ENCODE results near the gene CISTR.

GRCh38 chr12:53738406-53739213, 13.2 kb downstream of the CISTR start:
- TF ChIP-seq CTCF (conservative IDR thresholded peaks at IDR 0.05; ENCODE audit: low read depth in 2 of 2) (no peak), ETS1 (IDR thresholded peaks at IDR 0.05) (no peak), EZH2phosphoT487 (IDR thresholded peaks at IDR 0.05; ENCODE audit: unreplicated experiment) (no peak), POLR2AphosphoS5 (IDR thresholded peaks at IDR 0.05; ENCODE audit: low read depth) (peak; percentile 60), ZNF462 (CRISPR knock-in tag; IDR thresholded peaks at IDR 0.05) (no peak), REST (IDR thresholded peaks at IDR 0.05; ENCODE audit: unreplicated experiment) (no peak), EZH2 (IDR thresholded peaks at IDR 0.05; ENCODE audit: low read depth, unreplicated experiment) (no peak), ZNF114 (CRISPR knock-in tag; IDR thresholded peaks at IDR 0.05) (no peak), JUNB (IDR thresholded peaks at IDR 0.05; ENCODE audit: unreplicated experiment) (no peak), CREB1 (CRISPR knock-in tag; IDR thresholded peaks at IDR 0.05; ENCODE audit: low read depth) (no peak), STAT1 (IDR thresholded peaks at IDR 0.05; ENCODE audit: unreplicated experiment) (no peak), NANOG (IDR thresholded peaks at IDR 0.05; ENCODE audit: borderline replicate concordance) (no peak)

All from GM23338 (cell line).